HL-60 (cell line): Measurements from ENCODE around the gene GALNT13.

Experiments
- CTCF ChIP-seq: IDR thresholded peaks from one replicate; pipeline ENCODE4 v1.5.1; 2011; ENCODE audit warnings: low read length, control low read depth, inconsistent platforms; ENCODE audit not compliant: insufficient read depth
- GABPA ChIP-seq: IDR thresholded peaks from 2 replicates; pipeline ENCODE4 v1.6.1; 2012; ENCODE audit warnings: low read depth
- POLR2AphosphoS5 ChIP-seq: IDR thresholded peaks from 2 replicates; pipeline ENCODE4 v1.6.1; 2012; ENCODE audit warnings: low read depth
- REST ChIP-seq: IDR thresholded peaks from 2 replicates; pipeline ENCODE4 v1.6.1; 2012; ENCODE audit warnings: low read depth; ENCODE audit not compliant: insufficient replicate concordance
- SPI1 ChIP-seq: IDR thresholded peaks from 2 replicates; pipeline ENCODE4 v1.6.1; 2012; ENCODE audit warnings: low read depth, mild to moderate bottlenecking, borderline replicate concordance

GRCh38 chr2:154422251-154422650 is 550.5 kb downstream of the GALNT13 start:
- TF ChIP-seq CTCF = no peak
- no peak for TF ChIP-seq REST
- TF ChIP-seq POLR2AphosphoS5 = no peak
- TF ChIP-seq SPI1 = no peak
- no peak for TF ChIP-seq GABPA
